ENCODE measurements around the gene TCF25.
"Not testable (repeated sequence)": the region's sequence is repeated elsewhere in the genome, so short reads cannot be mapped to it uniquely, and the experiment has no call there.

GRCh38 chr16:89934019-89934418 lies 60.6 kb downstream of the TCF25 start:
- TF ChIP-seq CTCF (conservative IDR thresholded peaks at IDR 0.05 in 1 of 2, IDR thresholded peaks at IDR 0.05 in 1 of 2; ENCODE audit: low read depth in 1 of 2, low read length in 2 of 2); EZH2 (IDR thresholded peaks at IDR 0.05; ENCODE audit: low read length, missing control alignments): not testable (repeated sequence)
